ENCODE measurements around the gene SUN1.

DNA sequence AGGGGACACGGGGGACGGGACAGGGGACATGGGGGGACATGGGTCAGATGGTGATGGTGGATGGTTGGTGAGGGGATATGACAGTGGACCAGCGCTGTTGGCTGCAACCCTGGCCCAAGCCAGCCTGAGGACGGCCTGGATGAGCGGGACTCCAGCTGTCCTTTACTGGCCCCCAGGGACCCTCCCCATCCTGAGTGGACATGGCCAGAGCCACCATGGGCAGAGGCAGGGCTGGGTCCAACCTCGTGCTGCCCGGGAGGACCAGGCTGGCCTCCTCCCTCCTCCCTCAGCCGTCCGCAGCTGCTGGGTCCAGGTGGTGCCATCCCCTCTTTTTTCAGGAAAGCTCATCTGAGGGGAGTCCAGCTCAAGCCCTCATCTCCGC lies 74.5 kb downstream of the SUN1 start:
- no peak for TF ChIP-seq EZH2phosphoT487 (IDR thresholded peaks at IDR 0.05; ENCODE audit: borderline replicate concordance, low read depth, low read length)
- TF ChIP-seq, protein P1, sequence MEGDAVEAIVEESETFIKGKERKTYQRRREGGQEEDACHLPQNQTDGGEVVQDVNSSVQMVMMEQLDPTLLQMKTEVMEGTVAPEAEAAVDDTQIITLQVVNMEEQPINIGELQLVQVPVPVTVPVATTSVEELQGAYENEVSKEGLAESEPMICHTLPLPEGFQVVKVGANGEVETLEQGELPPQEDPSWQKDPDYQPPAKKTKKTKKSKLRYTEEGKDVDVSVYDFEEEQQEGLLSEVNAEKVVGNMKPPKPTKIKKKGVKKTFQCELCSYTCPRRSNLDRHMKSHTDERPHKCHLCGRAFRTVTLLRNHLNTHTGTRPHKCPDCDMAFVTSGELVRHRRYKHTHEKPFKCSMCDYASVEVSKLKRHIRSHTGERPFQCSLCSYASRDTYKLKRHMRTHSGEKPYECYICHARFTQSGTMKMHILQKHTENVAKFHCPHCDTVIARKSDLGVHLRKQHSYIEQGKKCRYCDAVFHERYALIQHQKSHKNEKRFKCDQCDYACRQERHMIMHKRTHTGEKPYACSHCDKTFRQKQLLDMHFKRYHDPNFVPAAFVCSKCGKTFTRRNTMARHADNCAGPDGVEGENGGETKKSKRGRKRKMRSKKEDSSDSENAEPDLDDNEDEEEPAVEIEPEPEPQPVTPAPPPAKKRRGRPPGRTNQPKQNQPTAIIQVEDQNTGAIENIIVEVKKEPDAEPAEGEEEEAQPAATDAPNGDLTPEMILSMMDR (conservative IDR thresholded peaks at IDR 0.05; ENCODE audit: low read length): no peak
